Esophagus squamous epithelium (tissue), 4 donors: ENCODE data around the gene BLVRB.
"Not testable (repeated sequence)": the region's sequence is repeated elsewhere in the genome, so short reads cannot be mapped to it uniquely, and the experiment has no call there.

Experiments used
- CTCF ChIP-seq, 6 experiments: fragments of 450-650 bp in 4 of 6; fragments of 200-600 bp in 2 of 6; sonication (generic) in 2 of 6; IDR thresholded peaks; one replicate each; pipeline ENCODE4 v1.5.1; 2016 to 2019; ENCODE audit warnings: antibody characterized with exemption in 6 of 6, mild to moderate bottlenecking in 4 of 6, moderate library complexity in 4 of 6
- POLR2A ChIP-seq, 4 donors: fragments of 450-650 bp; IDR thresholded peaks; one replicate each; pipeline ENCODE4 v1.6.1; 2017; ENCODE audit warnings: antibody characterized with exemption in 4 of 4, mild to moderate bottlenecking in 4 of 4, moderate library complexity in 3 of 4

- TF ChIP-seq CTCF, POLR2A (IDR thresholded peaks at IDR 0.05): not testable (repeated sequence)
Observed at GRCh38 chr19:40430242-40430641, 35.3 kb downstream of the BLVRB start.
